Spleen (tissue), 11 donors: ENCODE data around the gene DUSP28. TPM values are rescaled to one million over a fixed set of nuclear protein-coding genes. Genes with fewer than 3 reads are reported as not detected.

ENCODE experiments used
- DNase-seq: peaks from one replicate; pipeline ENCODE4 v3.0.0-alpha.2; 2020
- H3K27ac ChIP-seq, 8 donors: fragments of 200-600 bp; sonication (generic) in 7 of 8; 1 replicate in 4 of 8; 2 replicates in 4 of 8; pipeline versions ENCODE4 v1.5.0 to v1.8.0; 2016 to 2021; ENCODE audit warnings: inconsistent platforms in 4 of 8, mild to moderate bottlenecking in 4 of 8, moderate library complexity in 1 of 8
- H3K27me3 ChIP-seq, 7 donors: fragments of 200-600 bp; sonication (generic) in 6 of 7; replicated peaks in 1 of 7; 1 replicate in 4 of 7; 2 replicates in 3 of 7; pipeline versions ENCODE4 v1.5.0 to v1.8.0; 2016 to 2021; ENCODE audit warnings: inconsistent platforms in 3 of 7, mild to moderate bottlenecking in 1 of 7
- H3K36me3 ChIP-seq, 6 donors: fragments of 200-600 bp; sonication (generic) in 5 of 6; 1 replicate in 4 of 6; 2 replicates in 2 of 6; pipeline versions ENCODE4 v1.5.0 to v1.8.0; 2016 to 2021; ENCODE audit warnings: inconsistent platforms in 2 of 6
- H3K4me1 ChIP-seq, 6 donors: fragments of 200-600 bp; sonication (generic) in 5 of 6; 1 replicate in 3 of 6; 2 replicates in 3 of 6; pipeline versions ENCODE4 v1.5.0 to v1.8.0; 2016 to 2021; ENCODE audit warnings: inconsistent platforms in 3 of 6
- H3K4me3 ChIP-seq, 8 donors: fragments of 200-600 bp; sonication (generic) in 7 of 8; 1 replicate in 4 of 8; 2 replicates in 4 of 8; pipeline versions ENCODE4 v1.5.0 to v1.8.0; 2016 to 2021; ENCODE audit warnings: inconsistent platforms in 4 of 8, mild to moderate bottlenecking in 4 of 8, moderate library complexity in 2 of 8
- H3K9me3 ChIP-seq, 8 donors: fragments of 200-600 bp; sonication (generic) in 7 of 8; 1 replicate in 4 of 8; 2 replicates in 4 of 8; pipeline versions ENCODE4 v1.5.0 to v1.8.0; 2016 to 2021; ENCODE audit warnings: inconsistent platforms in 4 of 8
- POLR2A ChIP-seq, 3 donors: fragments of 450-650 bp; IDR thresholded peaks; one replicate each; pipeline ENCODE4 v1.5.1; 2017; ENCODE audit warnings: antibody characterized with exemption in 3 of 3, mild to moderate bottlenecking in 1 of 3
- POLR2AphosphoS5 ChIP-seq, 3 donors: sonication (generic); formaldehyde crosslinking; IDR thresholded peaks; one replicate each; pipeline ENCODE4 v1.5.1; 2017; ENCODE audit warnings: antibody characterized with exemption in 3 of 3
- WGBS, 5 donors: extraction: QIAGEN DNeasy Blood & Tissue Kit in 3 of 5; methylation state at CpG; one replicate each; pipeline versions ENCODE4 v1.1.5 to v1.1.7; 2013 to 2018; 5-methylcytosine and 5-hydroxymethylcytosine counted together
- intact Hi-C: fragments of 100-400 bp; cut with DNase I; formaldehyde crosslinking; loops from one replicate; pipeline ENCODE4 v1.15.0; 2023; ENCODE audit warnings: low total_unique reads
- polyA plus RNA-seq, 3 donors: library from polyadenylated mRNA; stranded (reverse); fragments of 200-250 nt; gene quantifications; one replicate each; pipeline ENCODE4 v1.2.1, GENCODE V29; 2013
- total RNA-seq, 7 donors: library from RNA; depleted of rRNA in 3 of 7; stranded (reverse); fragments of >200 nt in 3 of 7; fragmentation: NEBNext Ultra II Directional in 4 of 7; extraction: Animal tissue kit (Norgen Biotek cat#: 25700) in 4 of 7; gene quantifications; one replicate each; pipeline versions ENCODE4 v1.1.0 to v1.2.1, GENCODE V29; 2016 to 2021
- TF ChIP-seq, protein P1 (sequence below), 11 experiments: fragments of 200-600 bp in 7 of 11; fragments of 450-650 bp in 4 of 11; sonication (generic) in 4 of 11; IDR thresholded peaks in 8 of 11; conservative IDR thresholded peaks in 3 of 11; 1 replicate in 7 of 11; 2 replicates in 4 of 11; pipeline versions ENCODE4 v1.4.0 to v1.8.0; 2016 to 2021; ENCODE audit warnings: antibody characterized with exemption in 11 of 11, inconsistent platforms in 4 of 11, mild to moderate bottlenecking in 1 of 11
- donor health status: healthy with polysubstance abuse.
- donor health status: DM: no; HTN: no; CAD: no; lungs with moderate emphysema.
- donor health status: DM: no; HTN: no; CAD: no.
- donor health status: Bipolar disorder and iron deficiency.
- donor health status: healthy.
- donor health status: DM: no; HTN: no; CAD: no.
- donor health status: DM: yes; HTN: yes; CAD: no.

Gene DUSP28
- total and polyA plus RNA-seq, 10 donors: 5.9 to 13.6 (median 7.2) TPM

DNA sequence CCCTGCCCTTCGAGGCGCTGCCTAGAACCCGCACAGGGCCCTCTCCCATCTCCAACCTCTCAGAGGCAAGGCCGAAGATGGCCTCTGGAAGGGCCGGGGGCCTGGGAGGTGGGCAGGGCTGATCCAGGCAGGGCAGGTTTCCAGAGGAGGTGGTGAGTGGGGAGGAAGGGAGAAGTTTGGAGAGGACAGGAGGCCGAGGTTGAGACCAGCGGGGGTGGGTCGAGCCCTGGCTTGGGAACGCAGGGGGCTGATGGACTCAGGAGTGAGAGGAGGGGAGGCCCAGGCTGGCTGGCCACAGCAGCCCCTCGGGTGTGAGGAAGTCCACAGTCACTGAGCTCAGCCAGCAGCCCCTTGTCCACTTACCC lies 36.9 kb downstream of the DUSP28 start:
- TF ChIP-seq POLR2A (IDR thresholded peaks at IDR 0.05) (no peak), POLR2AphosphoS5 (IDR thresholded peaks at IDR 0.05) (no peak)
- TF ChIP-seq, protein P1, sequence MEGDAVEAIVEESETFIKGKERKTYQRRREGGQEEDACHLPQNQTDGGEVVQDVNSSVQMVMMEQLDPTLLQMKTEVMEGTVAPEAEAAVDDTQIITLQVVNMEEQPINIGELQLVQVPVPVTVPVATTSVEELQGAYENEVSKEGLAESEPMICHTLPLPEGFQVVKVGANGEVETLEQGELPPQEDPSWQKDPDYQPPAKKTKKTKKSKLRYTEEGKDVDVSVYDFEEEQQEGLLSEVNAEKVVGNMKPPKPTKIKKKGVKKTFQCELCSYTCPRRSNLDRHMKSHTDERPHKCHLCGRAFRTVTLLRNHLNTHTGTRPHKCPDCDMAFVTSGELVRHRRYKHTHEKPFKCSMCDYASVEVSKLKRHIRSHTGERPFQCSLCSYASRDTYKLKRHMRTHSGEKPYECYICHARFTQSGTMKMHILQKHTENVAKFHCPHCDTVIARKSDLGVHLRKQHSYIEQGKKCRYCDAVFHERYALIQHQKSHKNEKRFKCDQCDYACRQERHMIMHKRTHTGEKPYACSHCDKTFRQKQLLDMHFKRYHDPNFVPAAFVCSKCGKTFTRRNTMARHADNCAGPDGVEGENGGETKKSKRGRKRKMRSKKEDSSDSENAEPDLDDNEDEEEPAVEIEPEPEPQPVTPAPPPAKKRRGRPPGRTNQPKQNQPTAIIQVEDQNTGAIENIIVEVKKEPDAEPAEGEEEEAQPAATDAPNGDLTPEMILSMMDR (IDR thresholded peaks at IDR 0.05 in 8 of 11, conservative IDR thresholded peaks at IDR 0.05 in 3 of 11): no peak
- Histone ChIP-seq H3K27me3 (no peaks in the 10 kb centered on the region), H3K4me1 (peaks cover 0 to 17% (median 4%) of the 10 kb centered on the region in 6 donors), H3K36me3 (peaks cover 0 to 100% (median 80%) of the 10 kb centered on the region in 6 donors), H3K4me3 (no peak overlapping the region), H3K27ac (no peak overlapping the region), H3K9me3 (no peaks in the 10 kb centered on the region)
- DNase-seq: peak; percentile 65
- WGBS, 5 donors: 90 to 97% (median 94%) methylated on average over 10 of the region's 10 CpGs
- intact Hi-C loops: no loop called here

DNA sequence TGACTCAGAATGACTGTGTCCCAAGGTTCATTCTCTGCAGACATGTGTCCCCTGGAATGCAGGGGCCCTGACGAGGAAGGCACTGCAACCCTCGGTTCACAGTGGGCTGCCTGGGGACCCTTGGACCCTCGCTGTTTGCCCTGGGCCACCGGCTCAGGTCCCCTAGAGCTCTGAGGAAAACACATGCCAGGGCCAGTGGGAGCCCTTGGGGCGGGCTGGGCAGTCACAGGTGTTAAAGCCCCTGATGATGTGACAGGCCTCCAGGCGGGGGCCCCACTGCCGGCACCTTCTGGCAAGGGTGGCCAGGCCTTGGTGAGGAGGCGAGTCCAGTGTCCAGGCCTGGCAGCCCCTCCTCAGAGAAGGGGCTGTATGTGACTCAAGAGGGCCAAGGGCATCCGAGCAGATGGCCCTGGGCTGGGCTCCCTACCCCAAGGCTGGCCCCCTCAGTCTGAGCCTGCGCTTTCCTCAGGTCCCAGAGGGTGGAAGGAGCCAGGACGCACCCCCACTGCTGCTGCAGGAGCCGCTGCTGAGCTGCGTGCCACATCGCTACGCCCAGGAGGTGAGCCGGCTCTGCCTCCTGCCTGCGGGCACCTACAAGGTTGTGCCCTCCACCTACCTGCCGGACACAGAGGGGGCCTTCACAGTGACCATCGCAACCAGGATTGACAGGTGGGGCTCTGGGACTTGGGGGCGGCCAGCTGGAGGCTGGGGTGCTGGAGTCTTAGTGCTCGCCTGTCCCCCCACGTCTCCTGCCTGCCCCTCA lies 37.4 kb downstream of the DUSP28 start:
- peak; percentile 67 for DNase-seq
- no peak overlapping the region for H3K4me3 ChIP-seq
- intact Hi-C loops: no loop called here
- peaks cover 0 to 17% (median 4%) of the 10 kb centered on the region in 6 donors for H3K4me1 ChIP-seq
- H3K27ac ChIP-seq: no peak overlapping the region
- TF ChIP-seq POLR2AphosphoS5 (IDR thresholded peaks at IDR 0.05) (no peak), POLR2A (IDR thresholded peaks at IDR 0.05) (no peak)
- TF ChIP-seq, protein P1 (IDR thresholded peaks at IDR 0.05 in 8 of 11, conservative IDR thresholded peaks at IDR 0.05 in 3 of 11): no peak
- H3K36me3 ChIP-seq: peaks cover 0 to 100% (median 74%) of the 10 kb centered on the region in 6 donors
- 87 to 99% (median 92%) methylated on average over 3 to 22 of the region's 22 CpGs for WGBS, 5 donors
- no peaks in the 10 kb centered on the region for H3K27me3 ChIP-seq
- H3K9me3 ChIP-seq: no peaks in the 10 kb centered on the region

DNA sequence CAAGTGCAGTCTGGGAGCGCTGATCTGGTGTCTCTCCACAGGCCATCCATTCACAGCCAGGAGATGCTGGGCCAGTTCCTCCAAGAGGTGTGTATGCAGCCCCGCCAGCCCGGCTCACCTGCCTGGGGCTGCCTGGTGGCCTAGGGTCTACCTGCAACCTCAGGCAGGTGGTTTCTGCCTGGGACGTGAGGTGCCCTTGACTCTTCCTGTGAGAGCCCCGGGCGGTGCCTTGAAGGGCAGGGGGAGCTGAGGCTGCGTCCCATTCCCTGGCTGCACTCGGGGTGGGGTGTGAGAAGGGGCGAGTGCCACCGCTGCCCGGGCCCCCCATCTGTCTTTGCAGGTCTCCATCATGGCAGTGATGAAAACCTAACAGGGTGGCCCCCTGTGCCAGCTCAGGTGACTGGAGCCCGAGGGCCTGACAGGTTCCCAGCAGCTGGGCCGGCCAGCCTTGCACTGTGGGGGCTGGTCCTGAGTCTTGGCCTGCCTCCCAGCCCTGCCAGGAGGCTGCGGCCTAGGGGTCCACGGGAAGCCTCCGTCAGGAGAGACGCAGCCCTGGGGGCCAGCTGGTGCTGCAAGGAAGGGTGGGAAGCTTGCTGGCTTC lies 38.3 kb downstream of the DUSP28 start:
- WGBS, 5 donors: 91 to 96% (median 94%) methylated on average over 12 to 17 of the region's 17 CpGs
- Histone ChIP-seq H3K9me3 (no peaks in the 10 kb centered on the region), H3K27me3 (no peaks in the 10 kb centered on the region), H3K27ac (no peak overlapping the region), H3K4me1 (peaks cover 0 to 17% (median 4%) of the 10 kb centered on the region in 6 donors), H3K4me3 (no peak overlapping the region), H3K36me3 (peaks cover 0 to 100% (median 67%) of the 10 kb centered on the region in 6 donors)
- TF ChIP-seq, protein P1 (IDR thresholded peaks at IDR 0.05 in 8 of 11, conservative IDR thresholded peaks at IDR 0.05 in 3 of 11): no peak
- no peak for TF ChIP-seq POLR2AphosphoS5 (IDR thresholded peaks at IDR 0.05)
- DNase-seq: peak; percentile 72
- intact Hi-C loops: no loop called here

DNA sequence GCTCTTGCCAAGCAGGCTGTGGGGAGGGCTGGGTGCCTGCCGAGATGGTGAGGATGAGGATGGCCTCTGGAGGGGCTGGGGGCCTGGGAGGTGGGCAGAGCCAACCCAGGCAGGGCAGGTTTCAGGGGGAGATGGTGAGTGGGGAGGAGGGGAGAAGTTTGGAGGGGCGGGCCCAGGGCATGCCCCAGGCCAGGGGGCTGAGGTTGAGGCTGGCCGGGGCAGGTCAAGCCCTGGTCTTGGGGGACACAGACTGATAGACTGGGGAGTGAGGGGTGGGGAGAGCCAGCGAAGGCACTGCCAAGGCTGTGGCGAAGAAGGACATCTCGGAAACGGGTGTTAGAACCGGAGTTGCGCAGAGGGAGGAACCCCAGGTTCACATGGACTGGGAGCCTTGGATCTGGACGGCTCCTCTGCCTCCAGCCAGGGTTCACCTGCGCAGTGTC lies 39.0 kb downstream of the DUSP28 start:
- peak; percentile 62 for DNase-seq
- 96 to 98% (median 96%) methylated on average over 11 of the region's 11 CpGs for WGBS, 5 donors
- Histone ChIP-seq H3K27ac (no peak overlapping the region), H3K4me1 (peaks cover 0 to 24% (median 6%) of the 10 kb centered on the region in 6 donors), H3K4me3 (no peak overlapping the region), H3K9me3 (no peaks in the 10 kb centered on the region), H3K36me3 (peaks cover 0 to 92% (median 59%) of the 10 kb centered on the region in 6 donors), H3K27me3 (no peaks in the 10 kb centered on the region)
- TF ChIP-seq, protein P1 (IDR thresholded peaks at IDR 0.05 in 8 of 11, conservative IDR thresholded peaks at IDR 0.05 in 3 of 11): no peak
- intact Hi-C loops: no loop called here
